ENCODE data around the gene NFATC2.
A peak's percentile ranks its signal among the peaks of the same experiment; 100 is the strongest.

GRCh38 chr20:51372176-51372803 is 170.2 kb downstream of the NFATC2 start:
- TF ChIP-seq, protein P1, sequence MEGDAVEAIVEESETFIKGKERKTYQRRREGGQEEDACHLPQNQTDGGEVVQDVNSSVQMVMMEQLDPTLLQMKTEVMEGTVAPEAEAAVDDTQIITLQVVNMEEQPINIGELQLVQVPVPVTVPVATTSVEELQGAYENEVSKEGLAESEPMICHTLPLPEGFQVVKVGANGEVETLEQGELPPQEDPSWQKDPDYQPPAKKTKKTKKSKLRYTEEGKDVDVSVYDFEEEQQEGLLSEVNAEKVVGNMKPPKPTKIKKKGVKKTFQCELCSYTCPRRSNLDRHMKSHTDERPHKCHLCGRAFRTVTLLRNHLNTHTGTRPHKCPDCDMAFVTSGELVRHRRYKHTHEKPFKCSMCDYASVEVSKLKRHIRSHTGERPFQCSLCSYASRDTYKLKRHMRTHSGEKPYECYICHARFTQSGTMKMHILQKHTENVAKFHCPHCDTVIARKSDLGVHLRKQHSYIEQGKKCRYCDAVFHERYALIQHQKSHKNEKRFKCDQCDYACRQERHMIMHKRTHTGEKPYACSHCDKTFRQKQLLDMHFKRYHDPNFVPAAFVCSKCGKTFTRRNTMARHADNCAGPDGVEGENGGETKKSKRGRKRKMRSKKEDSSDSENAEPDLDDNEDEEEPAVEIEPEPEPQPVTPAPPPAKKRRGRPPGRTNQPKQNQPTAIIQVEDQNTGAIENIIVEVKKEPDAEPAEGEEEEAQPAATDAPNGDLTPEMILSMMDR (IDR thresholded peaks at IDR 0.05; ENCODE audit: low read depth, low read length, poor library complexity, severe bottlenecking): peak; percentile 89
- no peak for TF ChIP-seq EZH2phosphoT487 (IDR thresholded peaks at IDR 0.05; ENCODE audit: borderline replicate concordance, low read length)

Measured in DOHH2 (cell line).